Brain microvascular endothelial cell (primary cell): ENCODE data around the gene TEX35.
A peak's percentile ranks its signal among the peaks of the same experiment; 100 is the strongest.

Experiments
- DNase-seq: peaks from one replicate; pipeline ENCODE4 v3.0.0-alpha.2; 2020
- H3K27ac ChIP-seq: fragments of 250-450 bp; sonication (Bioruptor Pico); 2 replicates; pipeline ENCODE4 v1.5.1; 2020; ENCODE audit warnings: mild to moderate bottlenecking, moderate library complexity
- H3K27me3 ChIP-seq: fragments of 250-450 bp; sonication (Bioruptor Pico); replicated peaks from 2 replicates; pipeline ENCODE4 v1.5.1; 2020; ENCODE audit warnings: mild to moderate bottlenecking
- H3K36me3 ChIP-seq: fragments of 250-450 bp; sonication (Bioruptor Pico); replicated peaks from 2 replicates; pipeline ENCODE4 v1.5.1; 2020; ENCODE audit warnings: mild to moderate bottlenecking
- H3K4me3 ChIP-seq: 2 replicates; pipeline ENCODE4 v1.5.1; 2011; ENCODE audit warnings: low read depth, mild to moderate bottlenecking, control low read depth, low read length, moderate library complexity
- CTCF ChIP-seq: IDR thresholded peaks from 2 replicates; pipeline ENCODE4 v1.5.1; 2011; ENCODE audit warnings: low read depth, mild to moderate bottlenecking, moderate library complexity, low read length, control low read depth, inconsistent platforms; ENCODE audit errors: missing control alignments
- in situ Hi-C: cut with HindIII; loops from 2 replicates; pipeline ENCODE4 v1.10.0; 2017; ENCODE audit warnings: low sequenced_read_pairs, low pct_ligation_motif_present

TEX35 gene

GRCh38 chr1:178512566-178513277, at the start of gene TEX35:
Gene TEX35, plus strand, starts transcription at chr1:178513109. Its CDS starts 80 bp downstream, at chr1:178513189.
- in situ Hi-C loops = no loop called here
- no peak within 1 kb of the TSS for H3K4me3 ChIP-seq
- TF ChIP-seq CTCF = no peak
- no peaks in the 10 kb centered on the region for H3K27me3 ChIP-seq
- DNase-seq = no peak
- no peaks in the 10 kb centered on the region for H3K36me3 ChIP-seq
- no peak within 1 kb of the TSS for H3K27ac ChIP-seq

- H3K36me3 ChIP-seq = peaks cover 10% of the 10 kb centered on the region
- in situ Hi-C loops = no loop called here
- DNase-seq = no peak
- no peaks in the 10 kb centered on the region for H3K27me3 ChIP-seq
- TF ChIP-seq CTCF = no peak
- no peak overlapping the region for H3K4me3 ChIP-seq
- H3K27ac ChIP-seq = no peak overlapping the region
Observed at GRCh38 chr1:178464141-178464540, 48.8 kb upstream of the TEX35 start.

GRCh38 chr1:178464566-178464965, 48.3 kb upstream of the TEX35 start:
- in situ Hi-C loops = no loop called here
- Histone ChIP-seq H3K36me3 (peaks cover 10% of the 10 kb centered on the region), H3K4me3 (no peak overlapping the region), H3K27ac (no peak overlapping the region), H3K27me3 (no peaks in the 10 kb centered on the region)
- no peak for TF ChIP-seq CTCF
- no peak for DNase-seq

- Histone ChIP-seq H3K36me3 (peaks cover 10% of the 10 kb centered on the region), H3K27ac (no peak overlapping the region), H3K4me3 (no peak overlapping the region), H3K27me3 (no peaks in the 10 kb centered on the region)
- TF ChIP-seq CTCF = no peak
- peak; percentile 29 for DNase-seq
- in situ Hi-C loops = no loop called here
Observed at GRCh38 chr1:178465011-178465410, 47.9 kb upstream of the TEX35 start.

- DNase-seq = no peak
- Histone ChIP-seq H3K27me3 (no peaks in the 10 kb centered on the region), H3K4me3 (no peak overlapping the region), H3K27ac (no peak overlapping the region), H3K36me3 (peaks cover 11% of the 10 kb centered on the region)
- TF ChIP-seq CTCF = no peak
- in situ Hi-C loops = no loop called here
Observed at GRCh38 chr1:178467837-178468236, 45.1 kb upstream of the TEX35 start.
